ENCODE data around the gene CDC34. TPM values are rescaled to one million over a fixed set of nuclear protein-coding genes. Genes with fewer than 3 reads are reported as not detected.

Gene CDC34
- total RNA-seq, 4 donors from 2014 or later: 48.3 to 90.3 (median 72.9) TPM

GRCh38 chr19:535017-535835 lies 3.7 kb downstream of the CDC34 start:
- Histone ChIP-seq H3K9me3 (no peaks in the 10 kb centered on the region), H3K36me3 (peaks cover 43% of the 10 kb centered on the region), H3K4me1 (peaks cover 32% of the 10 kb centered on the region), H3K27ac (no peak overlapping the region), H3K4me3 (no peak overlapping the region), H3K27me3 (no peaks in the 10 kb centered on the region)
- DNase-seq (ENCODE audit: low spot score in 2 of 2): no peak
- no CpG with 5 or more reads among the region's 16 CpGs for WGBS
- TF ChIP-seq POLR2A (IDR thresholded peaks at IDR 0.05) (no peak), EP300 (IDR thresholded peaks at IDR 0.05) (no peak), POLR2AphosphoS5 (IDR thresholded peaks at IDR 0.05) (no peak)
- TF ChIP-seq, protein P1, sequence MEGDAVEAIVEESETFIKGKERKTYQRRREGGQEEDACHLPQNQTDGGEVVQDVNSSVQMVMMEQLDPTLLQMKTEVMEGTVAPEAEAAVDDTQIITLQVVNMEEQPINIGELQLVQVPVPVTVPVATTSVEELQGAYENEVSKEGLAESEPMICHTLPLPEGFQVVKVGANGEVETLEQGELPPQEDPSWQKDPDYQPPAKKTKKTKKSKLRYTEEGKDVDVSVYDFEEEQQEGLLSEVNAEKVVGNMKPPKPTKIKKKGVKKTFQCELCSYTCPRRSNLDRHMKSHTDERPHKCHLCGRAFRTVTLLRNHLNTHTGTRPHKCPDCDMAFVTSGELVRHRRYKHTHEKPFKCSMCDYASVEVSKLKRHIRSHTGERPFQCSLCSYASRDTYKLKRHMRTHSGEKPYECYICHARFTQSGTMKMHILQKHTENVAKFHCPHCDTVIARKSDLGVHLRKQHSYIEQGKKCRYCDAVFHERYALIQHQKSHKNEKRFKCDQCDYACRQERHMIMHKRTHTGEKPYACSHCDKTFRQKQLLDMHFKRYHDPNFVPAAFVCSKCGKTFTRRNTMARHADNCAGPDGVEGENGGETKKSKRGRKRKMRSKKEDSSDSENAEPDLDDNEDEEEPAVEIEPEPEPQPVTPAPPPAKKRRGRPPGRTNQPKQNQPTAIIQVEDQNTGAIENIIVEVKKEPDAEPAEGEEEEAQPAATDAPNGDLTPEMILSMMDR (IDR thresholded peaks at IDR 0.05): no peak

- Histone ChIP-seq H3K27me3 (no peaks in the 10 kb centered on the region), H3K4me3 (no peak overlapping the region), H3K27ac (no peak overlapping the region), H3K9me3 (no peaks in the 10 kb centered on the region), H3K4me1 (peaks cover 26% of the 10 kb centered on the region), H3K36me3 (peaks cover 48% of the 10 kb centered on the region)
- 92% methylated on average over 38 of the region's 55 CpGs for WGBS
- no peak for DNase-seq (ENCODE audit: low spot score in 2 of 2)
- no peak for TF ChIP-seq POLR2A (IDR thresholded peaks at IDR 0.05)
- no peak for TF ChIP-seq EP300 (IDR thresholded peaks at IDR 0.05)
- no peak for TF ChIP-seq POLR2AphosphoS5 (IDR thresholded peaks at IDR 0.05)
- TF ChIP-seq, protein P1 (IDR thresholded peaks at IDR 0.05): no peak
Measured at GRCh38 chr19:536031-536880, 4.7 kb downstream of the CDC34 start.

DNA sequence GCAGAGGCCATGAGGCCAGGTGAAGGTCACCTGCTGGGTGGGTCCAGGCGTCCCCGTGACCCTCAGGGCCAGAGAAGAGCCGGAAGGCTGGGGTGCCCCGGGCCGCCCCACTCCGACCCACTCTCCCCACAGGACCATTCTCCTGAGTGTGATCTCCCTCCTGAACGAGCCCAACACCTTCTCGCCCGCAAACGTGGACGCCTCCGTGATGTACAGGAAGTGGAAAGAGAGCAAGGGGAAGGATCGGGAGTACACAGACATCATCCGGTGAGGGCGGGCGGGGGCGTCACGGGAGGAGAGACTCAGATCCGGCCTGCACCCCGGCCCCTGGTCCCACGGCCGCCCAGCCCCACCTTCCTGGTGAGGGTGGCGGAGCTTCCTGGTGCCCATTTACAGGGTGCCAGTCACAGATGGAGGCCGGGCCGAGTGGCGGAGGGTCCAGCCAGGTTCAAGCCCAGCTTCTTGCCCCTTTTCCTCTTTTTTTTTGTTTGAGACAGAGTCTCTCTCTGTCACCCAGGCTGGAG lies 5.4 kb downstream of the CDC34 start:
- peaks cover 55% of the 10 kb centered on the region for H3K36me3 ChIP-seq
- DNase-seq (ENCODE audit: low spot score in 2 of 2): no peak
- 84% methylated on average over 8 of the region's 26 CpGs for WGBS
- H3K4me3 ChIP-seq: no peak overlapping the region
- peaks cover 26% of the 10 kb centered on the region for H3K4me1 ChIP-seq
- TF ChIP-seq EP300 (IDR thresholded peaks at IDR 0.05) (no peak), POLR2AphosphoS5 (IDR thresholded peaks at IDR 0.05) (no peak), POLR2A (IDR thresholded peaks at IDR 0.05) (no peak)
- TF ChIP-seq, protein P1 (IDR thresholded peaks at IDR 0.05): no peak
- no peaks in the 10 kb centered on the region for H3K9me3 ChIP-seq
- no peak overlapping the region for H3K27ac ChIP-seq
- H3K27me3 ChIP-seq: no peaks in the 10 kb centered on the region

DNA sequence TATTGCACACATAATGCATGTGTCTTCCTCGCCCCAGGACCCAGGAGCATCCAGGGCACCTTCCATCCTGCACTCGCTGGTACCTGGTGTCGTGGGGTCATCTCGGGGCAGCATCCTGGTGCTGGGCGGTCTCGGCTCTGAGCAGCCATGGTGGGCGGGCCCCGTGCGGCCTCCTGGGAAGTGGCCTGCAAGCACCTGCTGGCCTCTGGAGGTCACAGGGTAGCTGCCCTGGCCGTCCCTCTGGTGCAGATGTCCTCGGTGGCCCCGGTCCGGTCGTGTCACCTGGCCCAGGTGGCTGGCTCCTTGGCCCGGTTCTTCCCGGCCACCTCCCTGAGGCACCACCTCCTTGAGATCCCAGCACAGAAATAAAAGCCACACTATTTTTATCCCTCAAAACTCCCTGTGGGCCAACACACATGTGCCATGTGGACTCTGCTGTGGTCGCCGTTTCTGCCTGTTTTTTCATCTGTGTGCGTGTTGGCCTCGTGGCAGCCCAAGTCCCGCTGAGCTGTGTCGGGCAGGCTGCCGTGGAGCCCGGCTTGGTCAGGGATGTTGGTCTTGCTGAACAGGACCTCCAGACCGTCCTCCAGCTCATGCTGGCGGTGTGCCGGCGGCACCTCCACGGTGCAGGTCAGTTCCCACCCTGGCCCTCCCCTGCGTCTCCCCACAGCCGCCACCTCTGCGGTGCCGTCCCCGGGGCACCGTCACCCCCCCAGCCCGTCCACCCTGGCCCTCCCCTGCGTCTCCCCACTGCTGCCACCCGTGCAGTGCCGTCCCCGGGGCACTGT lies 7.3 kb downstream of the CDC34 start:
- WGBS: 86% methylated on average over 33 of the region's 40 CpGs
- no peak overlapping the region for H3K4me3 ChIP-seq
- no peaks in the 10 kb centered on the region for H3K27me3 ChIP-seq
- peaks cover 60% of the 10 kb centered on the region for H3K36me3 ChIP-seq
- H3K27ac ChIP-seq: no peak overlapping the region
- no peak for DNase-seq (ENCODE audit: low spot score in 2 of 2)
- no peak for TF ChIP-seq POLR2A (IDR thresholded peaks at IDR 0.05)
- TF ChIP-seq EP300 (IDR thresholded peaks at IDR 0.05): no peak
- TF ChIP-seq POLR2AphosphoS5 (IDR thresholded peaks at IDR 0.05): no peak
- TF ChIP-seq, protein P1 (IDR thresholded peaks at IDR 0.05): no peak
- no peaks in the 10 kb centered on the region for H3K9me3 ChIP-seq
- H3K4me1 ChIP-seq: peaks cover 10% of the 10 kb centered on the region
